HepG2 (cell line): Measurements from ENCODE around the gene INHBE. TPM values are rescaled to one million over a fixed set of nuclear protein-coding genes. Genes with fewer than 3 reads are reported as not detected.

Source experiments
- ATAC-seq: fragments of 200-7000 bp; cut with Tn5 transposase; 3 replicates; pipeline ENCODE4 v1.9.1; 2020; ENCODE audit warnings: mild to moderate bottlenecking, moderate library complexity
- BruUV-seq: library from RNA; stranded (reverse); fragments of 400-500 nt; replicated peaks from 2 replicates; lab custom pipeline; 2021; lab: Mats Ljungman, UMichigan
- CTCF ChIA-PET: fragments of 300-600 bp; formaldehyde crosslinking; extraction: SDS; loops from one replicate; lab custom pipeline; 2021; ENCODE audit warnings: low total read pairs, inconsistent platforms, low intra/inter-chr PET ratio; lab: Yijun Ruan, JAX
- POLR2A ChIA-PET: fragments of 350-600 bp; sonication (Branson Sonifier 250); formaldehyde crosslinking; loops from one replicate; lab custom pipeline; 2020; ENCODE audit warnings: antibody characterized with exemption, inconsistent platforms; lab: Yijun Ruan, JAX
- DNase-seq: peaks from one replicate; pipeline ENCODE4 v3.0.0-alpha.2; 2015; ENCODE audit warnings: low spot score
- FAIRE-seq: peaks from 3 replicates; lab custom pipeline; 2011; peaks lifted over from hg19 to GRCh38; lab: Jason Lieb, UNC
- H2AFZ ChIP-seq: one replicate; pipeline ENCODE4 v1.6.1; 2011; ENCODE audit warnings: low read length, inconsistent platforms
- H3K27ac ChIP-seq: fragments of 300-600 bp; 3 replicates; pipeline ENCODE4 v1.8.0; 2011; ENCODE audit warnings: mixed run types, mild to moderate bottlenecking, mixed read lengths, low read length, inconsistent platforms; ENCODE audit not compliant: insufficient read depth; ENCODE audit errors: extremely low read length
- H3K27me3 ChIP-seq, 2 experiments: fragments of 200-600 bp in 1 of 2; 2 replicates in 1 of 2; 3 replicates in 1 of 2; pipeline versions ENCODE4 v1.6.0 to v1.8.0; 2011; ENCODE audit warnings: low read length in 2 of 2, mild to moderate bottlenecking in 2 of 2, moderate library complexity in 2 of 2, inconsistent platforms in 1 of 2; ENCODE audit not compliant: insufficient read depth in 2 of 2, control insufficient read depth in 1 of 2
- H3K36me3 ChIP-seq, 2 experiments: fragments of 200-600 bp in 1 of 2; replicated peaks in 1 of 2; 2 replicates in 1 of 2; 3 replicates in 1 of 2; pipeline versions ENCODE4 v1.5.1 to v1.8.0; 2011; ENCODE audit warnings: low read length in 2 of 2, inconsistent platforms in 1 of 2; ENCODE audit not compliant: insufficient read depth in 2 of 2, control insufficient read depth in 1 of 2
- H3K4me1 ChIP-seq: 2 replicates; pipeline ENCODE4 v1.5.1; 2012; ENCODE audit warnings: low read length, inconsistent platforms; ENCODE audit not compliant: insufficient read depth
- H3K4me2 ChIP-seq: 2 replicates; pipeline ENCODE4 v1.6.0; 2011; ENCODE audit warnings: low read depth, low read length, inconsistent platforms
- H3K4me3 ChIP-seq, 3 experiments: fragments of 200-600 bp in 1 of 3; sonication (generic), shearing (Covaris generic) in 1 of 3; replicated peaks in 1 of 3; 2 replicates each; pipeline ENCODE4 v1.5.1; 2011 to 2016; ENCODE audit warnings: low read length in 3 of 3, inconsistent platforms in 2 of 3, low read depth in 2 of 3, mild to moderate bottlenecking in 2 of 3, control low read depth in 1 of 3, mixed read lengths in 1 of 3; ENCODE audit not compliant: insufficient read depth in 1 of 3
- H3K79me2 ChIP-seq: one replicate; pipeline ENCODE4 v1.6.1; 2011; ENCODE audit warnings: low read length, inconsistent platforms; ENCODE audit not compliant: insufficient read depth
- H3K9ac ChIP-seq: 2 replicates; pipeline ENCODE4 v1.6.0; 2011; ENCODE audit warnings: mild to moderate bottlenecking, low read depth, low read length, inconsistent platforms; ENCODE audit not compliant: insufficient read depth
- H3K9me3 ChIP-seq: 2 replicates; pipeline ENCODE4 v1.5.1; 2012; ENCODE audit warnings: mild to moderate bottlenecking, low read length
- H4K20me1 ChIP-seq: 2 replicates; pipeline ENCODE4 v1.6.0; 2011; ENCODE audit warnings: inconsistent platforms, mild to moderate bottlenecking, low read length, moderate library complexity; ENCODE audit not compliant: insufficient read depth
- PPARG ChIP-seq: conservative IDR thresholded peaks from 2 replicates; pipeline ENCODE4 v1.6.1; 2016; ENCODE audit warnings: missing biosample characterization, missing genetic modification reagents
- SAP130 ChIP-seq: IDR thresholded peaks from 2 replicates; pipeline ENCODE4 v1.6.1; 2016; ENCODE audit warnings: low read depth
- ZNF609 ChIP-seq: sonication (generic); formaldehyde crosslinking; IDR thresholded peaks from 2 replicates; pipeline ENCODE4 v1.4.0; 2020; ENCODE audit warnings: mild to moderate bottlenecking, missing genetic modification reagents, borderline replicate concordance
- WGBS: methylation state at CpG from one replicate; pipeline ENCODE4 v1.1.6; 2017; ENCODE audit warnings: low lambda C conversion rate; 5-methylcytosine and 5-hydroxymethylcytosine counted together
- in situ Hi-C: cut with HindIII; loops from 2 replicates; pipeline ENCODE4 v1.10.0; 2017; ENCODE audit warnings: low pct_unique_long_range_greater_than_20kb; ENCODE audit not compliant: extremely low pct_ligation_motif_present
- intact Hi-C: fragments of 100-400 bp; cut with micrococcal nuclease; formaldehyde crosslinking; loops from one replicate; pipeline ENCODE4 v1.10.0; 2022; ENCODE audit not compliant: unreplicated experiment
- polyA plus RNA-seq, 8 experiments: library from polyadenylated mRNA; depleted of rRNA in 3 of 8; stranded (reverse) in 7 of 8; unstranded in 1 of 8; fragments of >200 nt; fragmentation: Illumina TruSeq in 4 of 8; extraction: Trizol in 4 of 8; gene quantifications; 2 replicates each; pipeline versions ENCODE4 v1.2.1 to v1.2.3, GENCODE V29; 2011 to 2016; ENCODE audit warnings: low read depth in 4 of 8, missing spikeins in 1 of 8, mixed read lengths in 1 of 8; ENCODE audit not compliant: insufficient read depth in 1 of 8
- total RNA-seq, 5 experiments: library from RNA; depleted of rRNA; stranded (reverse); fragments of >200 nt; fragmentation: Illumina TruSeq; extraction: Trizol; gene quantifications; 2 replicates each; pipeline ENCODE4 v1.2.3, GENCODE V29; 2016; ENCODE audit warnings: low read depth in 1 of 5

Gene INHBE
- total and polyA plus RNA-seq, 2 of the 13 experiments (the other 11 are each of a cell fraction or from before 2014, with no cell fraction given), result 17.0 to 32.0 TPM

DNA sequence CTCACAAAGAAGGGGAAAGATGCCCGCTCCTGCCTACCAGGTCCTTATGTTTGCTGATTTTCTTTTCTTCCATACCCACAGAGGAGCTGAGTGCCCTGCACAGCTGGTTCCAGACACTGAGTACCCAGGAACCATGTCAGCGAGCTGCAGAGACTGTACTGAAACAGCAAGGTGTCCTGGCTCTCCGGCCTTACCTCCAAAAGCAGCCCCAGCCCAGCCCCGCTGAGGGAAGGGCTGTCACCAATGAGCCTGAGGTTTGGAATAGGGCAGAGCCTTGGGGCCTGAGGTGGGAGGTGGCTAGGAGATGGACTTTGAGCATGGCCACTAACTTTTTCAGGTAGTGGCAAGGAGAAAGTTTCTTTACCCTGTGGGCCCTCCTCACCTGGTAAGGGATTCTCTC, 35.0 kb downstream of the INHBE start (continued):
- no peak for TF ChIP-seq ZNF609 (CRISPR knock-in tag)
- TF ChIP-seq, all 625 proteins: peak for 0

DNA sequence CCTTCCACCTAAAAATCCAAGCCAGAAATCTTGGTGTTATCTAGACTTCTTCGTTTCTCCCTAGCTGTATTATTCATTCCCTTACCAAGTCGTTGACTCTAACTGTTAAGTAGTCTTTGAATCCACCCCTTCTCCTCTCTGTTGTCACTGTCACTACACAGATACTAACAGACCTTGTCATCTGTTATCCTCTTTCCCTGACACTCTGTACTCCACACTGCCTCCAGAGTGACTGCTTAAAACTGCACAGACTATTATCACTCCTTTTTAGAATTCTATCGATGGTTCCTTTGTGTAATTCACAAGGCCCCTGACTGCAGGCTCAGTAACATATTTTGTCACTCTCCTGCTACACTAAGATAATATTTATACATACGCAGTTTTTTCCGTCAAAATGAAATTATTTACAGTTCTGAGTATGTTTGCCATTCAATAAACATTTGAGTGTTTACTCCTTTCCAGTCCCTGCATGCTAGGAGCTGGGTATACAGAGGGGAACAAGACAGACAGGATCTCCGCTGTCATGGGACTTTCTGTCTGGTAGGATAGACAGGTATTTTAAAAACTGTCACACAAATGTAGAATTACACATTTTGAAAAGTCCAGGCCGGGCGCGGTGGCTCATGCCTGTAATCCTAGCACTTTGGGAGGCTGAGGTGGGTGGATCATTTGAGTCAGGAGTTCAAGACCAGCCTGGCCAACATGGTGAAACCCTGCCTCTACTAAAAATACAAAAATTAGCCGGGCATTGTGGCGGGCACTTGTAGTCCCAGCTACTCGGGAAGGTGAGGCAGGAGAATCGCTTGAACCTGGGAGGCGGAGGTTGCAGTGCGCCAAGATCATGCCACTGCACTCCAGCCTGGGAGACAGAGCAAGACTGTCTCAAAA, 36.5 kb downstream of the INHBE start:
- TSS peak; percentile 22 for BruUV-seq
- Histone ChIP-seq H3K4me1 (peaks cover 28% of the 10 kb centered on the region), H3K9ac (no peak overlapping the region), H4K20me1 (peaks cover 8% of the 10 kb centered on the region), H2AFZ (no peak overlapping the region), H3K79me2 (peaks cover 23% of the 10 kb centered on the region), H3K36me3 (peaks cover 19 to 39% of the 10 kb centered on the region in 2 experiments), H3K4me2 (no peak overlapping the region), H3K27me3 (peaks cover 0 to 4% of the 10 kb centered on the region in 2 experiments; a peak in 1 of 5 replicates), H3K4me3 (no peak overlapping the region), H3K27ac (peak overlapping the region; percentile 1), H3K9me3 (no peaks in the 10 kb centered on the region)
- DNase-seq (peak; percentile 44), FAIRE-seq (peak; percentile 88), ATAC-seq (peak; percentile 71)
- TF ChIP-seq PPARG (CRISPR knock-in tag) (no peak), SAP130 (CRISPR knock-in tag) (0 out of 2 replicates have a peak, but pooled peaks have one; percentile 16)
- ChIA-PET CTCF (interaction anchor here (1.1 kb wide), 1 partner anchor 131 kb away, joined by 3 read pairs; no protein-coding TSS in a partner anchor), POLR2A (interaction anchor here (0.8 to 3.4 kb wide), 3 partner anchors 10 to 36 kb away, joined by 3 to 15 read pairs (median 4); partner anchors contain the start of genes DDIT3 and INHBE)
- in situ Hi-C loops (no loop called here), intact Hi-C loops (no loop called here)
- 86% methylated on average over 15 of the region's 15 CpGs for WGBS
